ENCODE measurements around the gene RNF213.

DNA sequence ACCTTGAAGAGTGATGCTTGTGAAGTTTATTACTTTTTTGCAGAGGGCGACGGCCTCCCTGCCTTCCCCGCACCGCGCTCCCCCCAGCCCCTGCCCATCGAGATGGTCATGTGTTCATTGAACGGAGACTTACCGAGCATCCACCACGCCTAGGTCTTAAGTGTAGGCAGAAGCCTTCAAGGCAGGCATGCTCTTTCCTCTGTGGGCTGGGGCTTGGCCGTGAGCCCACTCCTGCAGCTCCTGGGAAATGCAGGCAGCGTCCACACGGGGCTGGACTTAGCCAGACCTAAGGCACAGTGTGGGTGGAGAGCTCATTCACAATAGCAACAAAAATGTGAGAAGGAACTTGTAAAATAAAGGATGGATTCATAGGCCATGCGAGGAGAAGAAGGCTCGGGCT, 19.2 kb downstream of the RNF213 start:
- TF ChIP-seq CTCF (IDR thresholded peaks at IDR 0.05 in 2 of 3, conservative IDR thresholded peaks at IDR 0.05 in 1 of 3; ENCODE audit: borderline replicate concordance in 1 of 3, insufficient read depth in 1 of 3, low read depth in 2 of 3, low read length in 2 of 3) (no peak), POLR2A (IDR thresholded peaks at IDR 0.05; ENCODE audit: borderline replicate concordance, extremely low read depth, insufficient read depth, insufficient read length) (no peak), RAD21 (IDR thresholded peaks at IDR 0.05; ENCODE audit: low read depth) (no peak), EZH2 (IDR thresholded peaks at IDR 0.05) (no peak), ZNF274 (IDR thresholded peaks at IDR 0.05; ENCODE audit: low read depth, low read length) (no peak)
- TF ChIP-seq, protein P1, sequence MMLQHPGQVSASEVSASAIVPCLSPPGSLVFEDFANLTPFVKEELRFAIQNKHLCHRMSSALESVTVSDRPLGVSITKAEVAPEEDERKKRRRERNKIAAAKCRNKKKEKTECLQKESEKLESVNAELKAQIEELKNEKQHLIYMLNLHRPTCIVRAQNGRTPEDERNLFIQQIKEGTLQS (IDR thresholded peaks at IDR 0.05), result no peak
